LNCaP clone FGC (cell line): ENCODE measurements around the gene PTPRC.

Experiments
- DNase-seq: peaks from one replicate; pipeline ENCODE4 v3.0.0-alpha.2; 2011; ENCODE audit warnings: low read depth
- H3K4me3 ChIP-seq: 2 replicates; pipeline ENCODE4 v1.5.1; 2011; ENCODE audit warnings: mild to moderate bottlenecking, low read depth, low read length, control low read depth
- CTCF ChIP-seq: IDR thresholded peaks from 2 replicates; pipeline ENCODE4 v1.5.1; 2012; ENCODE audit warnings: mild to moderate bottlenecking; ENCODE audit not compliant: control insufficient read depth, insufficient read depth; ENCODE audit errors: extremely low read depth

PTPRC gene

GRCh38 chr1:198610362-198610761, 28.5 kb upstream of the PTPRC start:
- no peak overlapping the region for H3K4me3 ChIP-seq
- no peak for TF ChIP-seq CTCF
- DNase-seq, result no peak

DNA sequence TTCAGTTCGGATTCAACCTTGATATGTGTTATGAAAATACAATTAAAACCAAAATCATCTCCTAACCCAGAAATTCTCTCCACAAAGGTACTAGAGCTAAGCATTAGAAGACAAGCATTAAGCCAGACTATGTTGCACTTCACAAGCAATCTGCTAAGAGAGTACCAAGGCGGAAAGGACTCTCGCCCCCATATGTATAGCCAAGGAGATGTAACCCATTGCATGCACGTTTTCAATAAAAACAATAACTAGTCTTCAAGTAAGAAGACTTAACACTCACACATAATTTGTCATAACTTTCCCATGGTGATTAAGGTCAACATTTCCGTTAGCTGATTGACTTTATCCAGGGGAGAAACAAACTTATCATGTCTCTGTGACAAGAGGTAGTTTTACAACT, 27.6 kb upstream of the PTPRC start:
- H3K4me3 ChIP-seq, result no peak overlapping the region
- no peak for DNase-seq
- TF ChIP-seq CTCF, result no peak

GRCh38 chr1:198612471-198613260, 26.2 kb upstream of the PTPRC start:
- H3K4me3 ChIP-seq, result no peak overlapping the region
- DNase-seq, result no peak
- TF ChIP-seq CTCF, result no peak

GRCh38 chr1:198617406-198617805, 21.4 kb upstream of the PTPRC start:
- no peak for DNase-seq
- TF ChIP-seq CTCF, result no peak
- H3K4me3 ChIP-seq, result no peak overlapping the region

DNA sequence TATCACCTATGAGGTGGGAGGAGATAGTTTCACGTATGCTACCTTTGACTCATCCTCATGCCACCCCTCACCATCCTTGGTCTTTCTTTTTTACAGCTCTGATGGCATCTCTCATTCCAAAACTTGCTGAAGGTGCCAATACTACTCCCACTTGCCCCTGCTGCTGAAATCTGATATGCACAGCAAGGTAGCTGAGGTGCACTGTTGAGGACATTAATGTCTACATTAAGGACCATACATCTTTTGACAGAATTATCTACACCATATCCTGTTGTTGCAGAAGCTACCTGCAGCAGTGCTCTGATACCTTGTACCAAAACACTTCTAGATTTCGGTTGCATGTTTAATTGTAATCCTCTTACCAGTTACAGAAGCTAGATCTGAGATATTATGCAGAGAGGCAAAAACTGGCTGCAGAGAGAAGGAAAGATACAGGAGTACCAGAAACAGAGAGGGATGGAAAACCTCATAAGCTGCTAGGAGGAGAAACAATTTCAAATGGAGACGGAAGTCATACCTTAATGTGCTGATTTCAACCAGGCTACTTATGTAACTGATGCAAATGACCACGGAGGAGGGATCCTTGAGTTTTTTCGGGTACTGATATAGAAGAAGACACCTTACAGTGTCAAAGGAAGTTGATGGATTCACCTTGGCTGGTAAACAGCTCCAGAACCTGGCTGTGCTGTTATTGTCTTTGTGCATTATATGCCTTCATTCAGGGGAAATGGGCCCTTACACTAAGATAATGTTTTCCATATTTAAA, 19.3 kb upstream of the PTPRC start:
- no peak for TF ChIP-seq CTCF
- DNase-seq, result no peak
- no peak overlapping the region for H3K4me3 ChIP-seq

DNA sequence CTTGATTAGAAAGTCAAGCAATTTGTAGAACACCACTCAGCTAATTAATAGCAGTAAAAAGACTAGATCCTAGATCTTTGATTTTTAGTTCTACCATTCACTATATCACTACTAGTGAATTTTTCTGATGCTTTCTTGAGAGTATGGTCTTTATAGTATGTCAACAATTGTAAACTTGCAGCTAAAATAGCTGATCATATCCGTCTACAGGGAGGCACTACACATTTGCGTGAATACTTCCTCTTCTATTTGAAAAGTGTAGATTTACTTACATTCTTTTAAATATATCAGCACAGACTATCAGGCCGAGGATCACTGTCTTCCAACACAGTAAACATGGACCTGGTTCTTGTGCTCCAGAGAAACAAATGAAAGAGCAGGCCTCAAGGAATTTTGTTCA, 18.6 kb upstream of the PTPRC start:
- H3K4me3 ChIP-seq, result no peak overlapping the region
- no peak for TF ChIP-seq CTCF
- DNase-seq, result no peak
